Progenitor cell of endocrine pancreas (in vitro differentiated cells): ENCODE measurements around the gene RAP1GAP2. TPM values are rescaled to one million over a fixed set of nuclear protein-coding genes. Genes with fewer than 3 reads are reported as not detected.

Source experiments
- DNase-seq: peaks from one replicate; pipeline ENCODE4 v3.0.0; 2021; ENCODE audit warnings: low spot score; ENCODE audit not compliant: unreplicated experiment
- H3K27ac Mint-ChIP-seq: 2 replicates; pipeline ENCODE4 v1.8.0; 2021; ENCODE audit warnings: mild to moderate bottlenecking, moderate library complexity, mixed read lengths
- H3K27me3 Mint-ChIP-seq: 2 replicates; pipeline ENCODE4 v1.8.0; 2021; ENCODE audit warnings: mixed read lengths
- H3K36me3 Mint-ChIP-seq: 2 replicates; pipeline ENCODE4 v1.8.0; 2022; ENCODE audit warnings: mixed read lengths; ENCODE audit not compliant: insufficient read depth
- H3K4me1 Mint-ChIP-seq: 2 replicates; pipeline ENCODE4 v1.8.0; 2021; ENCODE audit warnings: low read depth, mixed read lengths
- H3K4me3 Mint-ChIP-seq: 2 replicates; pipeline ENCODE4 v1.8.0; 2021; ENCODE audit warnings: low read depth, mild to moderate bottlenecking, moderate library complexity, mixed read lengths
- H3K9me3 Mint-ChIP-seq: 2 replicates; pipeline ENCODE4 v1.8.0; 2021; ENCODE audit warnings: low read depth, mixed read lengths
- CTCF ChIP-seq: fragments of 200-600 bp; sonication (generic); IDR thresholded peaks from one replicate; pipeline ENCODE4 v1.5.0; 2021; ENCODE audit warnings: antibody characterized with exemption, mild to moderate bottlenecking; ENCODE audit not compliant: unreplicated experiment
- total RNA-seq: library from RNA; stranded (reverse); gene quantifications from 2 replicates; pipeline ENCODE4 v1.2.1, GENCODE V29; 2021

RAP1GAP2 gene
- total RNA-seq, 1 donor from 2014 or later, result 116 TPM

DNA sequence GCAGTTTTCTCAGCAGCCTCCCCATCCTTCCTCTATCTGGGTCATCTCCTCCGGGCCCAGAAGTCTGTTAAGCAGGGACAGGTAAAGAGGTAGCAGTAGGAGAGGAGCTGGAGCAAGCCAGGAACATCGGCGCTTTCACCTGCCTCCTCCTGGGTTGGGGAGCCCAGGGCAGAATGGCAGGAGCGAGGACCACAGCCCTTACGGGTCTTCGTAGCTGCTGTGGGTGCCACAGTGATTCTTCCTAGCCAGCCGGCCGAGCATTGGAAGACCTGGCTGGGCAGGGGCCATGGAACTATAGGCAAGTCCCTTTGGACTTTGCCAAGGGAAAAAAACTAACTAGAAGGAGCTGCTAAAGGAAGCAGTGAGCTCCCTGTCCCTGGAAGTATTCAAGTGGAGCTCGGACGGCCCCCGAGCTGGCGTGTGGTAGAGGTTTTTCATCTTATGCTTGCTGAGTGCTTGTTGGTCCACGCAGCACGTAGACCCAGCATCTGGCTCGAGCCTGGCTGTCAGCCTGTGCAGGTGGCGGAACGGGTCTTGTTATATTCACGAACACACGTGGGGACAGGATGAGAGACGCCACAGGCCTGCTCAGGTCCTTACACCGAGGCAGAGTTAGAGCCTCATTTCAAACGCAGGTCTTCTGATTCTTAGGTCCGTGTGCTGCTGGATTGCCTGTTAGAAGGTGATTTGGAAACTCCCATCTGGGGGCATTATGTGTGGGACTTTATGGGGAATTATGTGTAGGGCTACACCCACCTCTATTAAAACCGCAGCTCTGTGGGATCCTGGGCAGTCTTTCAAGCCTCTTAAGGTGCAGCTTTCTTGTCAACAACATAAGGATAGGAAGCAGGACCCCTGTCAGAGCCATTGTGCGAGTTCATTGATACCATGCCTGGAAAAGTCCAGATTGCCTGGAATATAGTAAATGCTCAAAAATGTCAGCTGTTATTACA lies 212.4 kb downstream of the RAP1GAP2 start:
- H3K27ac Mint-ChIP-seq, result peak overlapping the region; percentile 16
- no peaks in the 10 kb centered on the region for H3K9me3 Mint-ChIP-seq
- no peak for TF ChIP-seq CTCF
- H3K4me3 Mint-ChIP-seq, result no peak overlapping the region
- H3K27me3 Mint-ChIP-seq, result no peaks in the 10 kb centered on the region
- DNase-seq, result no peak
- H3K36me3 Mint-ChIP-seq, result peaks cover 13% of the 10 kb centered on the region
- H3K4me1 Mint-ChIP-seq, result no peaks in the 10 kb centered on the region

DNA sequence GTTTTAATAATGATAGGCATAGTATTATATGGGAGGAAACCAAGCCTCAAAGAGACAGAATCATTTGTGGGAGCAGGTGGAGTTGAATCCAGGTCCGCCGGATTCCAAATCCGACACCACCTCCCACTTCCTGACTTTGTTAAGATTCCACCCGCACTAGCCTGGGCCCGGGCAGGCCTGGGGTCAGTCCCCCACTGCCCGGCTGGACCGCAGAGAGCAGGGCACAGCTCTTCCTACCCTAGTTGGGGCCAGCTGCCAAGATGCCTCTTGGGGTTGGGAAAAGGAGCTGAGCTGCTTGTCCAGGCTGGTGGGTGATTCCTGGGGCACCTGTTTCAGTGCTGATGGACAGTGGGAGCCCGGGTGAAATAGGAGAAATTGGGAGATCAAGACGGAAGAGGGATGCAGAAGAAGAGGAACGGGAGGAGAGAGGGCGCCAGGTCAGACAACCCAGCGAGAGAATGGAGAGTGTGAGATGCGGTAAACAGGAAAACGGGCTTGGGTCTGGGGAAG lies 213.2 kb downstream of the RAP1GAP2 start:
- DNase-seq, result no peak
- TF ChIP-seq CTCF, result no peak

GRCh38 chr17:3011891-3012290 lies 215.7 kb downstream of the RAP1GAP2 start:
- no peak overlapping the region for H3K4me3 Mint-ChIP-seq
- H3K4me1 Mint-ChIP-seq, result no peaks in the 10 kb centered on the region
- no peaks in the 10 kb centered on the region for H3K9me3 Mint-ChIP-seq
- peaks cover 11% of the 10 kb centered on the region for H3K36me3 Mint-ChIP-seq
- peak overlapping the region; percentile 59 for H3K27ac Mint-ChIP-seq
- no peak for DNase-seq
- no peak for TF ChIP-seq CTCF
- H3K27me3 Mint-ChIP-seq, result no peaks in the 10 kb centered on the region

More for the DNA sequence above, 213.2 kb downstream of the RAP1GAP2 start:
- no peaks in the 10 kb centered on the region for H3K9me3 Mint-ChIP-seq
- H3K4me1 Mint-ChIP-seq, result no peaks in the 10 kb centered on the region
- peak overlapping the region; percentile 31 for H3K27ac Mint-ChIP-seq
- no peaks in the 10 kb centered on the region for H3K27me3 Mint-ChIP-seq
- no peak overlapping the region for H3K4me3 Mint-ChIP-seq
- peaks cover 13% of the 10 kb centered on the region for H3K36me3 Mint-ChIP-seq

- Mint-ChIP-seq H3K36me3 (peaks cover 8% of the 10 kb centered on the region), H3K27me3 (no peaks in the 10 kb centered on the region), H3K9me3 (no peaks in the 10 kb centered on the region), H3K4me1 (no peaks in the 10 kb centered on the region), H3K4me3 (no peak overlapping the region), H3K27ac (peak overlapping the region; percentile 77)
- peak; percentile 88 for TF ChIP-seq CTCF
- DNase-seq, result peak; percentile 56
These were observed 216.8 kb downstream of the RAP1GAP2 start for GRCh38 chr17:3012926-3013581.

GRCh38 chr17:3015890-3016289 lies 219.7 kb downstream of the RAP1GAP2 start:
- TF ChIP-seq CTCF, result no peak
- H3K4me3 Mint-ChIP-seq, result no peak overlapping the region
- no peaks in the 10 kb centered on the region for H3K4me1 Mint-ChIP-seq
- peaks cover under 1% of the 10 kb centered on the region for H3K9me3 Mint-ChIP-seq
- H3K27me3 Mint-ChIP-seq, result no peaks in the 10 kb centered on the region
- H3K36me3 Mint-ChIP-seq, result peaks cover 14% of the 10 kb centered on the region
- no peak for DNase-seq
- peak overlapping the region; percentile 33 for H3K27ac Mint-ChIP-seq
